Measurements from ENCODE around the gene NR1H4. TPM values are rescaled to one million over a fixed set of nuclear protein-coding genes. Genes with fewer than 3 reads are reported as not detected.

Gene NR1H4
- total and polyA plus RNA-seq, 2 of the 13 experiments (the other 11 are each of a cell fraction or from before 2014, with no cell fraction given), result 27.3 to 114 TPM

DNA sequence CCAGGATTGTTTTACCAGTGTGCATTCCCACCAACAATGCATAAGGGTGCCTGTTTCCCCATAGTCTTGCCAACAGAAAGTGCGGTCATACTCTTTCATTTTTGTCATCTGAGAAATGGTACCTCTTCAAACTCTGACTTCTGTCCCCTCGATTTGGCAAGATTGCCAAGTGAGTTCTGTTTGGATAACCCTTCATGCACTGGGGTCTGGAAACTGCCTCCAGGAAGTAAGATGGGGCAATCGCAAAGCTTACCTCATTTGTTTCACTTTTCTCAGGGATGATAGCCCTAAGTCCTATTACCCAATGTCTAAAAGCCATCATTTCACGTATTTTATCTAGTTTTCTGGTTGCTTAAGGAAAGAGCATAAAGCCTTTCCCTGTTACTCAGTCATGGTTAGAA is 28.6 kb upstream of the NR1H4 start (continued):
- TF ChIP-seq ZHX2 (IDR thresholded peaks at IDR 0.05; ENCODE audit: low read depth) (no peak), ZHX2 (CRISPR knock-in tag; IDR thresholded peaks at IDR 0.05; ENCODE audit: borderline replicate concordance) (no peak), GABPA (IDR thresholded peaks at IDR 0.05; ENCODE audit: low read depth, low read length) (no peak), GABPA (CRISPR knock-in tag; IDR thresholded peaks at IDR 0.05; ENCODE audit: low read depth) (no peak), MAFG (CRISPR knock-in tag; IDR thresholded peaks at IDR 0.05) (no peak), HNRNPK (IDR thresholded peaks at IDR 0.05; ENCODE audit: low read depth, low read length, poor library complexity, severe bottlenecking) (no peak), SAP130 (CRISPR knock-in tag; IDR thresholded peaks at IDR 0.05; ENCODE audit: low read depth) (peak; percentile 36; the same call in 1 of the 2 replicates), SYNCRIP (IDR thresholded peaks at IDR 0.05; ENCODE audit: insufficient read depth, low read depth, low read length) (no peak), IRX3 (CRISPR knock-in tag; IDR thresholded peaks at IDR 0.05; ENCODE audit: borderline replicate concordance, low read depth) (no peak), ZNF879 (CRISPR knock-in tag; IDR thresholded peaks at IDR 0.05) (no peak), ZNF646 (CRISPR knock-in tag; IDR thresholded peaks at IDR 0.05) (no peak), ERF (CRISPR knock-in tag; IDR thresholded peaks at IDR 0.05) (no peak)
- TF ChIP-seq, protein P1, sequence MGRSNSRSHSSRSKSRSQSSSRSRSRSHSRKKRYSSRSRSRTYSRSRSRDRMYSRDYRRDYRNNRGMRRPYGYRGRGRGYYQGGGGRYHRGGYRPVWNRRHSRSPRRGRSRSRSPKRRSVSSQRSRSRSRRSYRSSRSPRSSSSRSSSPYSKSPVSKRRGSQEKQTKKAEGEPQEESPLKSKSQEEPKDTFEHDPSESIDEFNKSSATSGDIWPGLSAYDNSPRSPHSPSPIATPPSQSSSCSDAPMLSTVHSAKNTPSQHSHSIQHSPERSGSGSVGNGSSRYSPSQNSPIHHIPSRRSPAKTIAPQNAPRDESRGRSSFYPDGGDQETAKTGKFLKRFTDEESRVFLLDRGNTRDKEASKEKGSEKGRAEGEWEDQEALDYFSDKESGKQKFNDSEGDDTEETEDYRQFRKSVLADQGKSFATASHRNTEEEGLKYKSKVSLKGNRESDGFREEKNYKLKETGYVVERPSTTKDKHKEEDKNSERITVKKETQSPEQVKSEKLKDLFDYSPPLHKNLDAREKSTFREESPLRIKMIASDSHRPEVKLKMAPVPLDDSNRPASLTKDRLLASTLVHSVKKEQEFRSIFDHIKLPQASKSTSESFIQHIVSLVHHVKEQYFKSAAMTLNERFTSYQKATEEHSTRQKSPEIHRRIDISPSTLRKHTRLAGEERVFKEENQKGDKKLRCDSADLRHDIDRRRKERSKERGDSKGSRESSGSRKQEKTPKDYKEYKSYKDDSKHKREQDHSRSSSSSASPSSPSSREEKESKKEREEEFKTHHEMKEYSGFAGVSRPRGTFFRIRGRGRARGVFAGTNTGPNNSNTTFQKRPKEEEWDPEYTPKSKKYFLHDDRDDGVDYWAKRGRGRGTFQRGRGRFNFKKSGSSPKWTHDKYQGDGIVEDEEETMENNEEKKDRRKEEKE (IDR thresholded peaks at IDR 0.05), result no peak
- TF ChIP-seq, protein P2, sequence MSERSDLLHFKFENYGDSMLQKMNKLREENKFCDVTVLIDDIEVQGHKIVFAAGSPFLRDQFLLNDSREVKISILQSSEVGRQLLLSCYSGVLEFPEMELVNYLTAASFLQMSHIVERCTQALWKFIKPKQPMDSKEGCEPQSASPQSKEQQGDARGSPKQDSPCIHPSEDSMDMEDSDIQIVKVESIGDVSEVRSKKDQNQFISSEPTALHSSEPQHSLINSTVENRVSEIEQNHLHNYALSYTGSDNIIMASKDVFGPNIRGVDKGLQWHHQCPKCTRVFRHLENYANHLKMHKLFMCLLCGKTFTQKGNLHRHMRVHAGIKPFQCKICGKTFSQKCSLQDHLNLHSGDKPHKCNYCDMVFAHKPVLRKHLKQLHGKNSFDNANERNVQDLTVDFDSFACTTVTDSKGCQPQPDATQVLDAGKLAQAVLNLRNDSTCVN (CRISPR knock-in tag; IDR thresholded peaks at IDR 0.05; ENCODE audit: borderline replicate concordance), result no peak
